Neural cell (in vitro differentiated cells): ENCODE data around the gene CLTCL1. TPM values are rescaled to one million over a fixed set of nuclear protein-coding genes. Genes with fewer than 3 reads are reported as not detected.

Experiments
- H2AFZ ChIP-seq: fragments of 200-600, 300-800 bp; sonication (generic), shearing (Covaris generic); 2 replicates; pipeline ENCODE4 v1.6.0; 2014; ENCODE audit warnings: low read depth, mild to moderate bottlenecking, antibody characterized with exemption, low read length, moderate library complexity
- H3F3A ChIP-seq: fragments of 200-600 bp; shearing (Covaris generic); 2 replicates; pipeline ENCODE4 v1.6.1; 2016; ENCODE audit warnings: mild to moderate bottlenecking, moderate library complexity, mixed read lengths, antibody characterized with exemption, low read length; ENCODE audit not compliant: insufficient read depth, poor library complexity, severe bottlenecking
- H3K27ac ChIP-seq: fragments of 200-600, 300-800 bp; sonication (generic), shearing (Covaris generic); 2 replicates; pipeline ENCODE4 v1.5.1; 2014; ENCODE audit warnings: mild to moderate bottlenecking, low read length, moderate library complexity
- H3K27me3 ChIP-seq: fragments of 300-800, 200-600 bp; sonication (generic), shearing (Covaris generic); 2 replicates; pipeline ENCODE4 v1.6.0; 2014; ENCODE audit warnings: mild to moderate bottlenecking, low read depth, low read length, moderate library complexity; ENCODE audit not compliant: insufficient read depth
- H3K36me3 ChIP-seq: fragments of 300-800, 200-600 bp; sonication (generic), shearing (Covaris generic); 2 replicates; pipeline ENCODE4 v1.5.1; 2014; ENCODE audit warnings: mild to moderate bottlenecking, antibody characterized with exemption, low read length, moderate library complexity; ENCODE audit not compliant: insufficient read depth
- H3K4me2 ChIP-seq: fragments of 300-800, 200-600 bp; sonication (generic), shearing (Covaris generic); 2 replicates; pipeline ENCODE4 v1.6.0; 2014; ENCODE audit warnings: mild to moderate bottlenecking, low read length
- H3K4me3 ChIP-seq: fragments of 300-800, 200-600 bp; sonication (generic), shearing (Covaris generic); 2 replicates; pipeline ENCODE4 v1.5.1; 2014; ENCODE audit warnings: mild to moderate bottlenecking, low read length, moderate library complexity
- H3K79me2 ChIP-seq: fragments of 200-600 bp; shearing (Covaris generic); replicated peaks from 2 replicates; pipeline ENCODE4 v1.6.0; 2014; ENCODE audit warnings: mild to moderate bottlenecking, low read length, moderate library complexity; ENCODE audit not compliant: insufficient read depth
- H3K9ac ChIP-seq: fragments of 300-800, 200-600 bp; sonication (generic), shearing (Covaris generic); 2 replicates; pipeline ENCODE4 v1.6.1; 2016; ENCODE audit warnings: mild to moderate bottlenecking, low read length, mixed read lengths
- H3K9me2 ChIP-seq: fragments of 200-600 bp; shearing (Covaris generic); 2 replicates; pipeline ENCODE4 v1.6.1; 2016; ENCODE audit warnings: mild to moderate bottlenecking, low read length, mixed read lengths; ENCODE audit not compliant: insufficient read depth
- H3K9me3 ChIP-seq: fragments of 200-600, 300-800 bp; sonication (generic), shearing (Covaris generic); 2 replicates; pipeline ENCODE4 v1.6.1; 2016; ENCODE audit warnings: mild to moderate bottlenecking, mixed run types, low read length, moderate library complexity, mixed read lengths
- H4K20me1 ChIP-seq: fragments of 200-600 bp; shearing (Covaris generic); 2 replicates; pipeline ENCODE4 v1.6.1; 2016; ENCODE audit warnings: mild to moderate bottlenecking, mixed run types; ENCODE audit not compliant: insufficient read depth
- EP300 ChIP-seq: fragments of 450-650 bp; conservative IDR thresholded peaks from 2 replicates; pipeline ENCODE4 v1.6.1; 2014; ENCODE audit warnings: antibody characterized with exemption, mild to moderate bottlenecking, moderate library complexity; ENCODE audit not compliant: poor library complexity, severe bottlenecking
- EZH2 ChIP-seq: fragments of 200-600, 300-800 bp; shearing (Covaris generic), sonication (generic); IDR thresholded peaks from 2 replicates; pipeline ENCODE4 v1.6.1; 2014; ENCODE audit warnings: antibody characterized with exemption, low read length, borderline replicate concordance, mild to moderate bottlenecking; ENCODE audit not compliant: insufficient read depth, poor library complexity, severe bottlenecking
- MXI1 ChIP-seq: fragments of 450-650 bp; conservative IDR thresholded peaks from 2 replicates; pipeline ENCODE4 v1.6.1; 2014; ENCODE audit warnings: antibody characterized with exemption, mild to moderate bottlenecking; ENCODE audit not compliant: poor library complexity, severe bottlenecking
- POLR2AphosphoS5 ChIP-seq: IDR thresholded peaks from 2 replicates; pipeline ENCODE4 v1.6.1; 2012
- RAD21 ChIP-seq: fragments of 450-650 bp; conservative IDR thresholded peaks from 2 replicates; pipeline ENCODE4 v1.6.1; 2014; ENCODE audit warnings: antibody characterized with exemption, mild to moderate bottlenecking, moderate library complexity
- SMC3 ChIP-seq: fragments of 450-650 bp; conservative IDR thresholded peaks from 2 replicates; pipeline ENCODE4 v1.6.1; 2014; ENCODE audit warnings: antibody characterized with exemption, mild to moderate bottlenecking, moderate library complexity; ENCODE audit not compliant: poor library complexity
- TAF1 ChIP-seq: IDR thresholded peaks from 2 replicates; pipeline ENCODE4 v1.6.1; 2012; ENCODE audit warnings: low read depth
- polyA plus RNA-seq: library from polyadenylated mRNA; depleted of rRNA; stranded (reverse); fragments of >200 nt; gene quantifications from 2 replicates; pipeline ENCODE4 v1.2.3, GENCODE V29; 2014
- TF ChIP-seq, protein P1 (sequence below): IDR thresholded peaks from 2 replicates; pipeline ENCODE4 v1.6.1; 2012; ENCODE audit warnings: borderline replicate concordance
- TF ChIP-seq, protein P2 (sequence below): fragments of 450-650 bp; IDR thresholded peaks from 2 replicates; pipeline ENCODE4 v1.5.1; 2014; ENCODE audit warnings: antibody characterized with exemption, mild to moderate bottlenecking, moderate library complexity; ENCODE audit not compliant: poor library complexity, severe bottlenecking

The CLTCL1 gene
- polyA plus RNA-seq, 1 donor from 2014 or later = 7.8 TPM

DNA sequence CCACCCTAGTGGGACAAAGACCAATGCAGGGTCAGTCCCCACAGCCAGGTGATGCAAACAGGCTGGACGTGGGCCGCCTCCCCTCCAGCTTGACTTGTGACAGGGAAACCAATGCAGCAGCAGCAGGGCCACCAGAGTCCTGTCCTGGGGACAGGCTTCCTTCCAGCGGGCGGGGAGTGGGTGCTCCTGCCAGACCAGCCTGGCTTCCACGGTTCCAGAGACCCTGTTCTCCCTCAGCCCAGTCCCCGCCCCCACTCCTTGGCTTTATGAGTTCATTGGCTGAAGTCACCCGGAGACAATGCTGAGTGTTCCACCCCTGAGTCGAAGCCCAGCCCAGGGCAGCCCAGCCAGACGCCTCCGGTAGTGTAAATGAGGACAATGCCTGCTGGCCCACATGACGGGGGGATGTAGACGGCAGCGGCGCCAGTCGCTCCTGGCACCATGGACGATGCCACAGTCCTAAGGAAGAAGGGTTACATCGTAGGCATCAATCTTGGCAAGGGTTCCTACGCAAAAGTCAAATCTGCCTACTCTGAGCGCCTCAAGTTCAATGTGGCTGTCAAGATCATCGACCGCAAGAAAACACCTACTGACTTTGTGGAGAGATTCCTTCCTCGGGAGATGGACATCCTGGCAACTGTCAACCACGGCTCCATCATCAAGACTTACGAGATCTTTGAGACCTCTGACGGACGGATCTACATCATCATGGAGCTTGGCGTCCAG lies 160.4 kb downstream of the CLTCL1 start, which contains the start of gene TSSK2:
TSSK2 (plus strand) TSS at position 350 of the 726 bp plus-strand sequence; CDS start at position 442, 92 bp downstream.
- Histone ChIP-seq H3K36me3 (no peaks in the 10 kb centered on the region), H3K9me3 (no peaks in the 10 kb centered on the region)

DNA sequence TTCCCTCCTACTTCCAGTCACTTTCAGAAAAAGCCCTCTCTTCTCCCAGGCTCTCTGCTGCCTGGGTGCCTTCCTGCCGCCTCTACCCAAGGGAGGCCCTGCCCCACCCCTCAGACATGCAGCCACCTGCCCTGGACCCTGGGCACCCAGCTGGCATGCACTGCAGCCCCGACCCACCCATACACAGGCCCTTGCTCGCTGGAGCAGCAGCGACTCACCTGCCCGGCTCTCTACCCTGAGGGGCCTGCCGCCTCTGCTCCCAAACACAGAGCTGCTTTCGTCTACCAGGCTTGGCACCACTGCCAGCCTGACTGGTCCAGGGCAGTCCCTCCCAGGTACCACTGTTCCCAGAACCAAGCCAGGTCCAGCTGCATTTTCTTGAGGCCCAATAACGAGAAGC lies 161.6 kb downstream of the CLTCL1 start:
- TF ChIP-seq EP300 (no peak), SMC3 (no peak), POLR2AphosphoS5 (no peak), MXI1 (no peak), EZH2 (no peak), TAF1 (no peak), RAD21 (no peak)
- TF ChIP-seq, protein P1, sequence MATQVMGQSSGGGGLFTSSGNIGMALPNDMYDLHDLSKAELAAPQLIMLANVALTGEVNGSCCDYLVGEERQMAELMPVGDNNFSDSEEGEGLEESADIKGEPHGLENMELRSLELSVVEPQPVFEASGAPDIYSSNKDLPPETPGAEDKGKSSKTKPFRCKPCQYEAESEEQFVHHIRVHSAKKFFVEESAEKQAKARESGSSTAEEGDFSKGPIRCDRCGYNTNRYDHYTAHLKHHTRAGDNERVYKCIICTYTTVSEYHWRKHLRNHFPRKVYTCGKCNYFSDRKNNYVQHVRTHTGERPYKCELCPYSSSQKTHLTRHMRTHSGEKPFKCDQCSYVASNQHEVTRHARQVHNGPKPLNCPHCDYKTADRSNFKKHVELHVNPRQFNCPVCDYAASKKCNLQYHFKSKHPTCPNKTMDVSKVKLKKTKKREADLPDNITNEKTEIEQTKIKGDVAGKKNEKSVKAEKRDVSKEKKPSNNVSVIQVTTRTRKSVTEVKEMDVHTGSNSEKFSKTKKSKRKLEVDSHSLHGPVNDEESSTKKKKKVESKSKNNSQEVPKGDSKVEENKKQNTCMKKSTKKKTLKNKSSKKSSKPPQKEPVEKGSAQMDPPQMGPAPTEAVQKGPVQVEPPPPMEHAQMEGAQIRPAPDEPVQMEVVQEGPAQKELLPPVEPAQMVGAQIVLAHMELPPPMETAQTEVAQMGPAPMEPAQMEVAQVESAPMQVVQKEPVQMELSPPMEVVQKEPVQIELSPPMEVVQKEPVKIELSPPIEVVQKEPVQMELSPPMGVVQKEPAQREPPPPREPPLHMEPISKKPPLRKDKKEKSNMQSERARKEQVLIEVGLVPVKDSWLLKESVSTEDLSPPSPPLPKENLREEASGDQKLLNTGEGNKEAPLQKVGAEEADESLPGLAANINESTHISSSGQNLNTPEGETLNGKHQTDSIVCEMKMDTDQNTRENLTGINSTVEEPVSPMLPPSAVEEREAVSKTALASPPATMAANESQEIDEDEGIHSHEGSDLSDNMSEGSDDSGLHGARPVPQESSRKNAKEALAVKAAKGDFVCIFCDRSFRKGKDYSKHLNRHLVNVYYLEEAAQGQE = no peak
- TF ChIP-seq, protein P2, sequence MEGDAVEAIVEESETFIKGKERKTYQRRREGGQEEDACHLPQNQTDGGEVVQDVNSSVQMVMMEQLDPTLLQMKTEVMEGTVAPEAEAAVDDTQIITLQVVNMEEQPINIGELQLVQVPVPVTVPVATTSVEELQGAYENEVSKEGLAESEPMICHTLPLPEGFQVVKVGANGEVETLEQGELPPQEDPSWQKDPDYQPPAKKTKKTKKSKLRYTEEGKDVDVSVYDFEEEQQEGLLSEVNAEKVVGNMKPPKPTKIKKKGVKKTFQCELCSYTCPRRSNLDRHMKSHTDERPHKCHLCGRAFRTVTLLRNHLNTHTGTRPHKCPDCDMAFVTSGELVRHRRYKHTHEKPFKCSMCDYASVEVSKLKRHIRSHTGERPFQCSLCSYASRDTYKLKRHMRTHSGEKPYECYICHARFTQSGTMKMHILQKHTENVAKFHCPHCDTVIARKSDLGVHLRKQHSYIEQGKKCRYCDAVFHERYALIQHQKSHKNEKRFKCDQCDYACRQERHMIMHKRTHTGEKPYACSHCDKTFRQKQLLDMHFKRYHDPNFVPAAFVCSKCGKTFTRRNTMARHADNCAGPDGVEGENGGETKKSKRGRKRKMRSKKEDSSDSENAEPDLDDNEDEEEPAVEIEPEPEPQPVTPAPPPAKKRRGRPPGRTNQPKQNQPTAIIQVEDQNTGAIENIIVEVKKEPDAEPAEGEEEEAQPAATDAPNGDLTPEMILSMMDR = no peak
- Histone ChIP-seq H3K9me2 (no peaks in the 10 kb centered on the region), H3K9me3 (no peaks in the 10 kb centered on the region), H3K27ac (no peak overlapping the region), H3K9ac (no peak overlapping the region), H3K4me2 (no peak overlapping the region), H3K27me3 (no peaks in the 10 kb centered on the region), H3F3A (no peaks in the 10 kb centered on the region), H4K20me1 (no peaks in the 10 kb centered on the region), H3K36me3 (no peaks in the 10 kb centered on the region), H3K4me3 (no peak overlapping the region), H2AFZ (no peak overlapping the region), H3K79me2 (no peaks in the 10 kb centered on the region)

More for the DNA sequence above, 160.4 kb downstream of the CLTCL1 start, which contains the start of gene TSSK2:
- Histone ChIP-seq H3K27me3 (no peaks in the 10 kb centered on the region), H2AFZ (no peak within 1 kb of the TSS), H3K9me2 (no peaks in the 10 kb centered on the region), H3F3A (no peaks in the 10 kb centered on the region), H3K4me2 (no peak within 1 kb of the TSS), H3K27ac (no peak within 1 kb of the TSS), H4K20me1 (no peaks in the 10 kb centered on the region), H3K9ac (no peak within 1 kb of the TSS), H3K79me2 (no peaks in the 10 kb centered on the region), H3K4me3 (no peak within 1 kb of the TSS)
- TF ChIP-seq RAD21 (no peak), EP300 (no peak), TAF1 (no peak)
- TF ChIP-seq, protein P2 = no peak
- TF ChIP-seq, protein P1 = no peak
